ENCODE data around the gene OR7D2. TPM values are rescaled to one million over a fixed set of nuclear protein-coding genes. Genes with fewer than 3 reads are reported as not detected.
"Not testable (repeated sequence)": the region's sequence is repeated elsewhere in the genome, so short reads cannot be mapped to it uniquely, and the experiment has no call there.

Gene OR7D2
- total RNA-seq, 2 experiments from 2014 or later: not detected

DNA sequence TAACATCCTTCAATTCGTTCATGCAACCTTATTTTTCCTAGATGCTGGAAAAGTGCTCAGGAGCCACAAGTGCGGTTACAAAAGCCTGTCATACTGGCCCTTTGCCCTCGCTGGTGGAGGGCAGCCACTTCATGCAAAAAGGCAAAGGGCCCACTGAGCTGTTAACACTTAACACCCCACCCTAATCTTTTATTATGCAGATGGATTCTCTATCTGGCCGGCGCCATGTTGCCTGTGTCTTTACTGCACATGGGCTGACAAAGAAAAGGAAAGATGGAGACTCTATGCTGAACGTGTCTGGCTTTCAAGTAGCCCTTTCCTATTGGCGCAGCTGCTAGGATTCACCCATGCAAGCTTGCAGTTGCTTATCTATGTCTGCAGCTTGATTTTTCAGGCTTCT lies 10.8 kb downstream of the OR7D2 start:
- ChIA-PET POLR2A (no interaction called here), CTCF (interaction anchor here (1.7 kb wide), 1 partner anchor 16 kb away, joined by 4 read pairs; no protein-coding TSS in a partner anchor)

DNA sequence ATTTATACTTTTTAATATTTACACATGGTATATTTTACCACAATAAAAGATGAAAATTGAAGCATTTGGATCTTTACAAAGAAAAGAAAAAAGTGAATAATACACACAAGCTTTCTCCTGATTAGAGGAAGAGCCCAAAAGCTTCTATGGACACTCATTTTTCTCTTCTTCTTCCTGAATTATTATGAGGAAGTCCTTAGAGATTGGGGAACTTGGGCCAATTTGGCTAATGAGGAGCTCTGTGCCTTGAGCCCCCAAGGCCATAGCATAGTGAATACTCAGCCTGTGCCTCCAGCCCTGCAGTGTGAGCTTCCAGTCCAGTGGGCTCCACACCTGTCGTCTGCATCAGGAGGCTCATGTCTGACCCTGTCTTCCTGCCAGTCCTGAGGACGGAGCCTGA lies 19.3 kb downstream of the OR7D2 start:
- POLR2A ChIA-PET, CTCF ChIA-PET: not testable (repeated sequence)

DNA sequence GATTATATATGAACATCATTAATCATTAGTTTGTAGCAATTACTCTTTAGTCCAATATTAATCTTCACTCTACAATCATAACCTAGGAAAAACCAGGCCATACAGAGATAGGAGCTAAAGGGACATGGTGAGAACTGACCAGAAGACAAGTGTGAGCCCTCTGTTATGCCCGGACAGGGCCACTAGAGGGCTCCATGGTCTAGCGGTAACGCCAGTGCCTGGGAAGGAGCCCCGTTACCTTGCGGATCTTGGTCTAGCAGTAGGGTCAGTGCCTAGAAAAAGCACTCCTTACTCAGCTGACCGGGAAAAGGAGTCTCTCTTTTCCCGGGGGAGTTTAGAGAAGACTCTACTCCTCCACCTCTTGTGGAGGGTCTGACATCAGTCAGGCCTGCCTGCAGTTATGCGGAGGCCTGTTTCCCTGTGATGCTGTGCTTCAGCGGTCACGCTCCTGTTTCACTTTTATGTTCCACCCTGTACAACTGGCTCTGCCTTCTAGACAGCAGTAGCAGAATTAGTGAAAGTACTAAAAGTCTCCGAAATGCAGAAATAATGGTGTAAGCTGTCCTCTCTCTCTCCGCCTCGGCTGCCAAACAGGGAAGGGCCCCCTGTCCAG lies 26.8 kb downstream of the OR7D2 start:
- ChIA-PET CTCF (interaction anchor here (0.5 to 1.6 kb wide), 10 partner anchors 9 to 381 kb away, joined by 3 to 4 read pairs (median 3); partner anchors contain the start of gene OR7D2), POLR2A (no interaction called here)

DNA sequence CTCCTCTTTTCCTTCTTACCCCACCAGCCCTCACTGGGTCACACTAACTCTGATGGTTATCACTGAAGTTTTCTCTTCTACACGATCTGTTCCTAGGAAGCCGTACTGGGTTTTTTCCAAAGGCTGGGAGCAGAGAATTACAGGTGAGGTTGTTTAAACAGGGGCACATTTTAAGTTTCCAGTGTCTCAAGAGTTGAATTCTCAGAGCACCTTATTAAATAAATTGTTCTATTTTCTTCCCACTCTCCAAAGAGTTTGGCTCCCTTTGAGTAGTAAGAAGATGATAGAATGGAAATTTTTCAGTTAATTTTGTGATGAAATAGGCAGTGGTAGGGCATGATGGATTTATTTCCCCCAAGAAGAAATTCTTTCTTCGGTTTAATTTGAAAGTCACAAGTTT lies 40.7 kb downstream of the OR7D2 start, which contains the start of gene OR7D4:
TSS of gene OR7D4 (minus strand) at position 101 of the 400 bp plus-strand sequence. CDS start 4,752 bp downstream, outside the sequence.
- POLR2A ChIA-PET: no interaction called here
- CTCF ChIA-PET: no interaction called here

Other genes starting within 250 kb of the OR7D2 start
- not detected for gene MUC16, start 168.6 kb upstream of the OR7D2 start, total RNA-seq
- gene OR1M1, start 91.9 kb upstream of the OR7D2 start, total RNA-seq: not detected
- gene OR7G2, start 71.5 kb upstream of the OR7D2 start, total RNA-seq: not detected
- not detected for gene OR7G1, start 63.2 kb upstream of the OR7D2 start, total RNA-seq
- gene OR7G3, start 52.0 kb upstream of the OR7D2 start, total RNA-seq: not detected
- gene ZNF317, start 38.6 kb upstream of the OR7D2 start, total RNA-seq: 10 to 100 TPM; 45.1 to 51.0 TPM
- not detected for gene OR7D4, start 40.6 kb downstream of the OR7D2 start, total RNA-seq
- gene OR7E24, start 72.0 kb downstream of the OR7D2 start, total RNA-seq: not detected
- gene ZNF699, start 130.9 kb downstream of the OR7D2 start, total RNA-seq: 1 to 10 TPM; 4.1 to 4.3 TPM
- gene ZNF559, start 145.2 kb downstream of the OR7D2 start, total RNA-seq: 10 to 100 TPM; 10.7 to 11.2 TPM
- under 1 TPM; 0.36 to 0.48 TPM for gene ZNF177, start 184.0 kb downstream of the OR7D2 start, total RNA-seq